ENCODE data around the gene CBX2. TPM values are rescaled to one million over a fixed set of nuclear protein-coding genes. Genes with fewer than 3 reads are reported as not detected.

CBX2 gene
- total RNA-seq, 1 experiment from 2014 or later = 79.4 TPM

- no peaks in the 10 kb centered on the region for H3K79me2 ChIP-seq (ENCODE audit: insufficient read depth, low read length)
- Mint-ChIP-seq H3K36me3 (ENCODE audit: insufficient read depth in 1 of 3, low read depth in 3 of 3) (no peaks in the 10 kb centered on the region), H3K27ac (no peak overlapping the region), H3K9me3 (no peaks in the 10 kb centered on the region), H3K4me1 (peaks cover 5 to 8% of the 10 kb centered on the region in 2 experiments), H3K27me3 (ENCODE audit: low read depth) (peaks cover 66% of the 10 kb centered on the region), H3K4me3 (no peak overlapping the region)
- H3K23ac ChIP-seq (ENCODE audit: insufficient read length, low read depth, low read length) = no peak overlapping the region
- no peak overlapping the region for H2AFZ ChIP-seq (ENCODE audit: low read length)
- no peak overlapping the region for H2AK5ac ChIP-seq (ENCODE audit: insufficient read length, low read length)
- H3K56ac ChIP-seq (ENCODE audit: insufficient read length, low read depth, low read length) = no peak overlapping the region
- H3K79me1 ChIP-seq (ENCODE audit: insufficient read depth, low read depth, low read length, poor library complexity, severe bottlenecking) = no peaks in the 10 kb centered on the region
- H2BK12ac ChIP-seq (ENCODE audit: insufficient read length, low read depth, low read length) = no peak overlapping the region
- peaks cover 11% of the 10 kb centered on the region for H3K23me2 ChIP-seq (ENCODE audit: insufficient read length, low read depth, low read length, poor library complexity, severe bottlenecking)
- H3K4me1 ChIP-seq (ENCODE audit: insufficient read depth, low read length) = peaks cover 2% of the 10 kb centered on the region; the same call in 1 of the 2 replicates
- no peak overlapping the region for H2BK5ac ChIP-seq (ENCODE audit: insufficient read length, low read length)
- no peak overlapping the region for H3K4me2 ChIP-seq (ENCODE audit: insufficient read depth, insufficient read length, low read length)
- WGBS (ENCODE audit: extremely low coverage, insufficient read length, low lambda C conversion rate) = no CpG with 5 or more reads among the region's 13 CpGs
- H3K27me3 ChIP-seq (ENCODE audit: insufficient read depth, low read length) = peaks cover 10% of the 10 kb centered on the region
- no peak overlapping the region for H3K14ac ChIP-seq (ENCODE audit: insufficient read depth, low read length)
- no peak overlapping the region for H3T11ph ChIP-seq (ENCODE audit: low read length)
- TF ChIP-seq CTCF (conservative IDR thresholded peaks at IDR 0.05) = no peak
- H3K9me3 ChIP-seq (ENCODE audit: control insufficient read depth, low read depth, low read length) = no peaks in the 10 kb centered on the region
- no peak overlapping the region for H3K4ac ChIP-seq (ENCODE audit: low read depth, low read length)
- H2BK20ac ChIP-seq (ENCODE audit: low read depth, low read length, poor library complexity, severe bottlenecking) = no peak overlapping the region
- H3K27ac ChIP-seq (ENCODE audit: insufficient read length, low read depth, low read length) = no peak overlapping the region
- no peak overlapping the region for H4K5ac ChIP-seq (ENCODE audit: insufficient read length, low read depth, low read length)
- H2BK120ac ChIP-seq (ENCODE audit: low read depth, low read length, poor library complexity, severe bottlenecking) = no peak overlapping the region
- H3K9ac ChIP-seq (ENCODE audit: extremely low read depth, insufficient read length, low read length) = no peak overlapping the region
- DNase-seq = no peak
- no peak overlapping the region for H4K8ac ChIP-seq (replicated peaks; ENCODE audit: insufficient read length, low read depth, low read length)
- H3K18ac ChIP-seq (ENCODE audit: insufficient read length, low read depth, low read length) = no peak overlapping the region
- no peak overlapping the region for H4K91ac ChIP-seq (ENCODE audit: insufficient read length, low read depth, low read length)
- no peak overlapping the region for H2BK15ac ChIP-seq (ENCODE audit: low read depth, low read length)
- peaks cover 5% of the 10 kb centered on the region for H4K20me1 ChIP-seq (ENCODE audit: control insufficient read depth, insufficient read depth, insufficient read length)
Measured at GRCh38 chr17:79752175-79752574, 25.8 kb upstream of the CBX2 start.
